GM10847 (cell line): Measurements from ENCODE around the gene FCRL3.

Experiments
- POLR2A ChIP-seq: IDR thresholded peaks from 2 replicates; pipeline ENCODE4 v1.6.1; 2011; ENCODE audit not compliant: insufficient read length; ENCODE audit errors: extremely low read depth

FCRL3 gene

GRCh38 chr1:157700732-157701131, at the start of gene FCRL3:
Gene FCRL3 (minus strand): TSS chr1:157700769. CDS start chr1:157700489, 280 bp downstream.
- TF ChIP-seq POLR2A, result no peak

- no peak for TF ChIP-seq POLR2A
Observed at GRCh38 chr1:157748262-157748817, 47.8 kb upstream of the FCRL3 start.

GRCh38 chr1:157739229-157739901, 38.8 kb upstream of the FCRL3 start:
- TF ChIP-seq POLR2A, result no peak

- TF ChIP-seq POLR2A, result no peak
Observed at GRCh38 chr1:157734321-157734720, 33.8 kb upstream of the FCRL3 start.

- TF ChIP-seq POLR2A, result no peak
Observed at GRCh38 chr1:157732755-157733154, 32.2 kb upstream of the FCRL3 start.

- TF ChIP-seq POLR2A, result no peak
Observed at GRCh38 chr1:157725221-157725577, 24.6 kb upstream of the FCRL3 start.

- no peak for TF ChIP-seq POLR2A
Observed at GRCh38 chr1:157724537-157725220, 24.1 kb upstream of the FCRL3 start.

GRCh38 chr1:157723157-157723556, 22.6 kb upstream of the FCRL3 start:
- TF ChIP-seq POLR2A, result no peak

GRCh38 chr1:157721985-157722384, 21.4 kb upstream of the FCRL3 start:
- no peak for TF ChIP-seq POLR2A

- no peak for TF ChIP-seq POLR2A
Observed at GRCh38 chr1:157715736-157716135, 15.2 kb upstream of the FCRL3 start.

GRCh38 chr1:157711802-157712201, 11.2 kb upstream of the FCRL3 start:
- TF ChIP-seq POLR2A, result no peak

- no peak for TF ChIP-seq POLR2A
Observed at GRCh38 chr1:157704878-157705277, 4.3 kb upstream of the FCRL3 start.

GRCh38 chr1:157703981-157704380, 3.4 kb upstream of the FCRL3 start:
- TF ChIP-seq POLR2A, result no peak

- TF ChIP-seq POLR2A, result no peak
Observed at GRCh38 chr1:157702308-157702825, 1.8 kb upstream of the FCRL3 start.

GRCh38 chr1:157700305-157700704, 264 bp downstream of the FCRL3 start:
- no peak for TF ChIP-seq POLR2A
